NCI-H82 (cell line): Measurements from ENCODE around the gene IFNL4.
"Not testable (repeated sequence)": the region's sequence is repeated elsewhere in the genome, so short reads cannot be mapped to it uniquely, and the experiment has no call there.

ENCODE experiments used
- DNase-seq: peaks from one replicate; lab custom pipeline; 2025; lab: John Stamatoyannopoulos, UW

The IFNL4 gene

GRCh38 chr19:39248806-39249205, at the start of gene IFNL4:
Gene IFNL4, minus strand, starts transcription at chr19:39248856.
- DNase-seq, result no peak

DNA sequence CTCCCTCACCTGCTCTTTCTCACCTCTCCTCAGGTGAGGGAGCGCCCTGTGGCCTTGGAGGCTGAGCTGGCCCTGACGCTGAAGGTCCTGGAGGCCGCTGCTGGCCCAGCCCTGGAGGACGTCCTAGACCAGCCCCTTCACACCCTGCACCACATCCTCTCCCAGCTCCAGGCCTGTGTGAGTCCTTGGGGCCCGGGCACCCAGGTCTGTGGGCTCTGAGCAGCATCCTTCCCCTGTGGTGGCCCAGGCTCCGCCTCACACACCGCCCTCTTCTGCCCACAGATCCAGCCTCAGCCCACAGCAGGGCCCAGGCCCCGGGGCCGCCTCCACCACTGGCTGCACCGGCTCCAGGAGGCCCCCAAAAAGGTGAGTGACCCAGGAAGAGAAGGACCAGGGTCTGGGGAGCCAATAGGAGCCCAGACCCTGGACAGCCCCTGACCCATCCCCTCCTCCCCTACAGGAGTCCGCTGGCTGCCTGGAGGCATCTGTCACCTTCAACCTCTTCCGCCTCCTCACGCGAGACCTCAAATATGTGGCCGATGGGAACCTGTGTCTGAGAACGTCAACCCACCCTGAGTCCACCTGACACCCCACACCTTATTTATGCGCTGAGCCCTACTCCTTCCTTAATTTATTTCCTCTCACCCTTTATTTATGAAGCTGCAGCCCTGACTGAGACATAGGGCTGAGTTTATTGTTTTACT, 49.4 kb upstream of the IFNL4 start:
- DNase-seq, result no peak

DNA sequence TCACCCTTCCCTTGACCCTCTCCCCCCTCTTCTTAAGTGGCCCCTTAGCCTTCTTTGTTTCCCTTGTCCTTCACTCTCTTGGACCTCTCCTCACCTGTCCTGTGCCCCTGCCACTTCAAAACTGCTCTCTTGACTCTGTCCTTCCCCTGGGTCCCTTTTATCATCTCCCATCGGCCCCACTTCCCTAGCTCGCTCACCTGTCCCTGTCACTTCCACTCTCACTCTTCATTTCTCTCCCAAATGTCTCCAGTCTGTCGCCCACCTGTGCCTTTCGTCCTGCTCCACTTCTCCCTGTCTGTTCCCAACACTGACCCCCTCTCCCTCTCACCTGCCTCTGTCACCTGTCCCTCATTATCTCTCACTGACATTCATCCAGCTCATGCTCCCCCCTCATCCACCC, 48.2 kb upstream of the IFNL4 start:
- DNase-seq, result no peak

- DNase-seq, result no peak
These were observed 47.5 kb upstream of the IFNL4 start, which contains the start of gene IFNL1 for GRCh38 chr19:39296055-39296645. Gene IFNL1, plus strand, starts transcription at chr19:39296407. Its CDS starts 15 bp downstream, at chr19:39296422.

DNA sequence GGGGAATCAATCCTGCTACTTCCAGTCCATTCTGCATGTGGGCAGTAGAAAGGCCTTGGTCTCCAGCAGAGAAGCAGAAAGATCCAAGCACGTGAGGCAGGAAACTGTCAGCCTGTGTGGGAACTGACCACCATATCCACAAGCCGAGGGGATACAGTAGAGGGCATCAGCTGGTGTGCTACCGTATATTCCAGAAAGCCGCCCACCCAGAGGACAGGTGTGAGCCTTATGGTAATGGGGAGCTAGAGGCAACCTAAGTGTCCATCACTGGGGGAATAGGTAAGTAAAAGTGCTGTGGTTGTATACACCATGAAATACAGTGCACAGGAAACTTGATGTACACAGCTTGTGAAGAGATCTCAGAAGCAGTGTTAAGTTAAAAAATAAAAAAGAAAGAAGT, 44.7 kb upstream of the IFNL4 start:
- no peak for DNase-seq

GRCh38 chr19:39284032-39284431, 35.4 kb upstream of the IFNL4 start:
- DNase-seq, result no peak

- no peak for DNase-seq
These were observed 33.4 kb upstream of the IFNL4 start for GRCh38 chr19:39282021-39282420.

- DNase-seq, result no peak
These were observed 28.9 kb upstream of the IFNL4 start for GRCh38 chr19:39277598-39277997.

DNA sequence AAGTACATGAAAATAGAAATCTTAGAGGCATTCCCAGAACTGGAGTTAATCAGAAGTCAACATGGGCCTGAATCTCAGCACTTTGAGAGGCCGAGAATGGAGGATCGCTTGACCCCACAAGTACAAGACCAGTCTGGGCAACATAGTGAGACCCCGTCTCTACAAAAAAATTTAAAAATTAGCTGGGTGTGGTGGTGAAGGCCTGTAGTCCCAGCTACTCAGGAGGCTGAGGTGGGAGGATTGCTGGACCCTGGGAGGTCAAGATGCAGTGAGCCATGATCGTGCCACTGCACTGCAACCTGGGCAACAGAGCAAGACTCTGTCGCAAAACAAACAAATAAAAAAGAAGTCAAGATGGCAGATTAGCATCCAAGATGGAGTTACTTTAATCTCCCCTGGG, 28.1 kb upstream of the IFNL4 start:
- DNase-seq, result no peak

DNA sequence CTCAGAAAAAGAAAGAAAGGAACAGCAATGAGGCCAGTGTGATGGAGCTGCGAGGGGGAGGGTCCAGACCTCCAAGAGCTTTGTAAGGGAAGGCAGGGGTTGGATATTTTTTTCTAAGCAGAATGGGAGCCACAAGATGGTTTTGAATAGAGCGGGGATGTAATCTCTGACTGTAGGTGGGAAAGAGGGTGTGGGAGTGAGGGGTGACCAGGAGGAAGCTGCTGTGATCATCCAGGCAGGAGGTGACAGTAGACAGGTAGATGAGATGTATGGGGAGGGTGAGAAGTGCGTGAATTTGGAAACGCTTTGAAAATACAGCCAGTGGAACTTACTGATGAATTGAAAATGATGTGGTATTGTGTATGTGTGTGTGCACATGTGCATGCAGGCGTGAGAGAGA, 26.9 kb upstream of the IFNL4 start:
- DNase-seq, result no peak

DNA sequence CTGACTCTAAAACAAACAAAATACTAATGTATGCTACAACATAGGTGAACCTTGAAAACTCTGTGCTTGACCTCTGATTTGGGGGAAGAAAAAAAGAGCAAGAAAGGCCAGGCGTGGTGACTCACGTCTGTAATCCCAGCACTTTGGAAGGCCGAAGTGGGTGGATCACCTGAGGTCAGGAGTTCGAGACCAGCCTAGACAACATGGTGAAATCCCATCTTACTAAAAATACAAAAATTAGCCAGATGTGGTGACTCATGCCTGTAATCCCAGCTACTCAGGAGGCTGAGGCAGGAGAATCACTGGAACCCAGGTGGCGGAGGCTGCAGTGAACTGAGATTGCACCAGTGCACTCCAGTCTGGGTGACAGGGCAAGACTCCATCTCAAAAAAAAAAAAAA, 25.2 kb upstream of the IFNL4 start:
- DNase-seq, result not testable (repeated sequence)

DNA sequence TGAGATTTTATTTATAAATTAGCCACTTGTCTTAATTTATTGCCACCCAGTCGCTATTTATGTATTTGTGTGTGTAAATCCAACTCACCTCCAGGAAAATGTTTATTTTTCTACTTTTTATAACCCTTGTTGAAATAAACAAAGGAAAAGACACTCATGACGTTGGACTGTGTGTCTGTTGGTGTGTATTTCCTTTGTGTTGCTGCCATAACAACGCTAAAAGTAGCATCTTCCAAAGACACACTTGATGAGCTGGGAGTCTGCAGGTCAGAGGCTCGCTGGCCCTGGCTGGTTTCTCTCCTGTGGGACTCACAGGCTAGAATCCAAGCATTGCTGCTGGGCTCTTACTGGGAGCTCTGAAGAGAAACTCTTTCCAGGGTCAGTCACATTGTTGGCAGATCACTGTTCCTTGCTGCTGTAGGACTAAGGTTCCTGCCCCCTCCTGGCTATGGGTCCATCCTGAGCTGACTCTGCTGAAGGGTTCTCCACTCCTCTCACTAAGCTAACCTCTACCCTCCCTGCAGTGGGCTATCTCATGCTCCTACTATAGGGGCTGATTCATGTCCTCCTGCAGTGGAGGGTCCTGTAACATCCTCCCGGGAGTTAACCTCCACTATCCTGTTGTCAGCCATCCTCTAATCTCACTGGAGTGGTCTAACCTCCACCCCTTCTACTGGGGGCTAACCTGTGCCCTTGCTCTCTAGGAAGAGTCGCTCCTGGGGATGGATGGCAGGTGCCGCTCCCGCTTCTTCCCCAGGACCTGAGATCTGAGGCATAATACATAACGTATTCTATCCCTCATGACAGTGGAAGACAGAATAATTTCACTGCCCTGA, 21.6 kb upstream of the IFNL4 start:
- no peak for DNase-seq

GRCh38 chr19:39269369-39269768, 20.7 kb upstream of the IFNL4 start:
- DNase-seq, result not testable (repeated sequence)

GRCh38 chr19:39268531-39269223, 20.0 kb upstream of the IFNL4 start:
- DNase-seq, result not testable (repeated sequence)

DNA sequence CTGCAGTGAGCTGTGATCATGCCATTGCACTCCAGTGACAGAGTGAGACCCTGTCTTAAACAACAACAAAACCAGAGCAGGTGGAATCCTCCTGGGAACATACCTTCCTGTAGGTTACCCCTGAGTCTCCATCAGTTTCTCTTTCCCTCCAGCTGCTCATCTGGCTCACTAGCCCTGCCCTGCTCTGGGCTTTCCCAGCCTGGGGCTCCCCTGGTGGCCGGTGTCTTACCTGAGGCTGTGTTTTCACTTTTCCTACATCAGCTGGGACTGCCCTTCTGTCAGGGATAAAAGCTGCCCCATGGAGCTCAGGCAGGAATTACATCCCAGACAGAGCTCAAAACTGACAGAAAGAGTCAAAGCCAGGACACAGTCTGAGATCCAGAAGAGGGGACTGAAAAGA, 19.4 kb upstream of the IFNL4 start, which contains the start of gene IFNL2:
Gene IFNL2 (plus strand): TSS at position 312 of the 400 bp plus-strand sequence. CDS start 173 bp downstream, outside the sequence.
- not testable (repeated sequence) for DNase-seq

DNA sequence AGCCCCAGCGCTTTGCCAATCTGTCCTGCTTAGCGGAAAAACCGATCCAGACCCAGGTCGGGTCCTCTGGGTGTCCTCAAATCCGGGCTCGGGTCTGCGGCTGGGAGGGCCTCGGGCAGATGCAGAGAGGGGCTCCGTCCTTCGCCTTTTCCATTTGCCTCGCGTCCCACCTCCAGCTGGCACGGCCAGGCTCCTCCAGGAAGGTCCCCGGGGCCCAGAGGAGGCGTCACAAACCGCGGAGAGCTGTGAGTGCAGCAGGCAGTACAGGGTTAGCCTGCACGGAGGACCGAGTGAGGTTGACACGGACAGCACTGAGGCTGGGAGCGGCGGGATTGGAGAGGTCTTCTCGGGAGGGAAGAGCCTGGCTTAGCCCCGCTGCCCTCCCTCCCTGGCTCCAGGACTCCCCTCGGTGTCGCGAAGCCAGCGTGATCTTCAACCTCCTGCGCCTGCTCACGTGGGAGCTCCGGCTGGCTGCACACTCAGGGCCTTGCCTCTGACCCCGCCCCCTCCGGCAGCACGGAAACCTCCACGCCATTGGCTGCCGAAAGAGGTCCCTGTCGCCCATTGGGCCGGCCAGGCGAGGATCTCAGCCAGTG, 16.8 kb upstream of the IFNL4 start:
- DNase-seq, result peak; percentile 64

- no peak for DNase-seq
These were observed 15.9 kb upstream of the IFNL4 start for GRCh38 chr19:39264306-39265290.

DNA sequence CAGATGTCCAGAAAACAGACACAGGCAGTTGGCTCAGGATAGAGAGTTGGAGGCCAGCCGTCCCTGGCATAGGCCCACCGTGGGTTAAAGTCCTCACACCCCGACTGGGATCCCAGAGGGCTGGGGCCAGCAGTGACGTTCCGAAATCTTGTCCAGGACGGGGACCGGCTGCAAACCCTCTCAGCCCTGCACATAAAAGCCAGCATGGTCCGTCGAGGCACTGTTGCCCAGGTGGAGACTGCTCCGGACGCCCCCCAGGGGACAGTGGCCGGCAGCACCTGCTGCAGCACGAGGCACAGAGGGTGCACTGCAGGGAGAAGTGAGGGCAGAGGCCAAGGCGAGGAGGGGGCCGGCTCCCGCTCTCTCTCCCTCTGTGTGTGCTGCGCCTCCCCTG, 15.3 kb upstream of the IFNL4 start:
- DNase-seq, result no peak

- no peak for DNase-seq
These were observed 13.8 kb upstream of the IFNL4 start for GRCh38 chr19:39262496-39262895.

DNA sequence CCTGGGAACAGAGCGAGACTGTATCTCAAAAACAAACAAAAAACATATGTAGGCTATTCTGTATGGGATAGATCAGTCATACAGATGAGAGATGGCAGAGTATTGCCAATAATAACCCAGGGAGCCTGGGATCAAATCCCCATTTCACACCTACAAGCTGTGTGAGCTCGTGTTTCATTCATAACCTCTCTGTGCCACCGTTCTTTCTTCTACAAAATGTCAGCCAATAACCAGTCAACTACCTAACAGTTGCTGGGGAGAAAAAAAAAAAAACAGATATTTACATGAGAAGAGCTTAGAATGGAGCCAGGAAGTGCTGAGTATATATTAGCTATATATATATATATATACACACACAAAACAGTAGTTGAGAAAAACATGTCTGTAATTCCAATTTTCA, 13.0 kb upstream of the IFNL4 start:
- DNase-seq, result no peak

GRCh38 chr19:39257227-39257626, 8.6 kb upstream of the IFNL4 start:
- DNase-seq, result no peak
